Mucosa of rectum (tissue), 2 donors: ENCODE data around the gene SMIM44.
"Not testable (repeated sequence)": the region's sequence is repeated elsewhere in the genome, so short reads cannot be mapped to it uniquely, and the experiment has no call there.

Experiments
- H3K27ac ChIP-seq, 2 donors: one replicate each; pipeline ENCODE4 v1.7.0; 2013; ENCODE audit warnings: inconsistent platforms in 2 of 2, low read depth in 2 of 2, low read length in 2 of 2
- H3K27me3 ChIP-seq, 2 donors: one replicate each; pipeline ENCODE4 v1.7.0; 2013; ENCODE audit warnings: low read length in 2 of 2; ENCODE audit not compliant: control insufficient read depth in 2 of 2, insufficient read depth in 2 of 2
- H3K36me3 ChIP-seq, 2 donors: one replicate each; pipeline ENCODE4 v1.7.0; 2013; ENCODE audit warnings: low read length in 2 of 2; ENCODE audit not compliant: control insufficient read depth in 2 of 2, insufficient read depth in 2 of 2
- H3K4me1 ChIP-seq, 2 donors: one replicate each; pipeline ENCODE4 v1.7.0; 2013; ENCODE audit warnings: low read length in 2 of 2, mild to moderate bottlenecking in 1 of 2; ENCODE audit not compliant: control insufficient read depth in 2 of 2, insufficient read depth in 2 of 2
- H3K4me3 ChIP-seq, 2 donors: one replicate each; pipeline ENCODE4 v1.7.0; 2013; ENCODE audit warnings: low read length in 2 of 2
- H3K9ac ChIP-seq, 2 donors: one replicate each; pipeline ENCODE4 v1.7.0; 2013; ENCODE audit warnings: low read length in 2 of 2, low read depth in 1 of 2, mild to moderate bottlenecking in 1 of 2
- H3K9me3 ChIP-seq, 2 donors: one replicate each; pipeline ENCODE4 v1.7.0; 2013; ENCODE audit warnings: low read length in 2 of 2; ENCODE audit not compliant: control insufficient read depth in 2 of 2
- donor health status: healthy.
- donor health status: Normal muscosa, but diverticular disease.

The SMIM44 gene

GRCh38 chr19:3450796-3451411 lies 32.3 kb downstream of the SMIM44 start:
- H3K27me3 ChIP-seq = no peaks in the 10 kb centered on the region
- peak overlapping the region; percentile 29 to 32 for H3K27ac ChIP-seq
- no peak overlapping the region for H3K9ac ChIP-seq
- no peaks in the 10 kb centered on the region for H3K4me1 ChIP-seq
- H3K36me3 ChIP-seq = peaks cover 18 to 21% of the 10 kb centered on the region in 2 donors
- no peak overlapping the region for H3K4me3 ChIP-seq
- no peaks in the 10 kb centered on the region for H3K9me3 ChIP-seq

- Histone ChIP-seq H3K4me1 (no peaks in the 10 kb centered on the region), H3K27me3 (no peaks in the 10 kb centered on the region), H3K9ac (no peak overlapping the region), H3K4me3 (no peak overlapping the region), H3K9me3 (no peaks in the 10 kb centered on the region), H3K36me3 (peaks cover 14 to 18% of the 10 kb centered on the region in 2 donors), H3K27ac (no peak overlapping the region)
Observed at GRCh38 chr19:3448616-3449334, 34.5 kb downstream of the SMIM44 start.

GRCh38 chr19:3446657-3447056 lies 36.6 kb downstream of the SMIM44 start:
- H3K4me3 ChIP-seq, H3K27ac ChIP-seq, H3K9ac ChIP-seq, H3K9me3 ChIP-seq, H3K27me3 ChIP-seq, H3K4me1 ChIP-seq: not testable (repeated sequence)
- H3K36me3 ChIP-seq = peaks cover 6 to 11% of the 10 kb centered on the region in 2 donors

GRCh38 chr19:3444695-3445234 lies 38.5 kb downstream of the SMIM44 start:
- Histone ChIP-seq H3K9ac (no peak overlapping the region), H3K4me3 (no peak overlapping the region)

GRCh38 chr19:3443840-3444694 lies 39.2 kb downstream of the SMIM44 start:
- Histone ChIP-seq H3K9ac (no peak overlapping the region), H3K36me3 (peaks cover 9 to 11% of the 10 kb centered on the region in 2 donors)

More at GRCh38 chr19:3444695-3445234, 38.5 kb downstream of the SMIM44 start:
- Histone ChIP-seq H3K27me3 (no peaks in the 10 kb centered on the region), H3K27ac (no peak overlapping the region), H3K9me3 (no peaks in the 10 kb centered on the region), H3K36me3 (peaks cover 9 to 11% of the 10 kb centered on the region in 2 donors), H3K4me1 (no peaks in the 10 kb centered on the region)

GRCh38 chr19:3442487-3443071 lies 40.7 kb downstream of the SMIM44 start:
- Histone ChIP-seq H3K27ac (no peak overlapping the region), H3K27me3 (no peaks in the 10 kb centered on the region), H3K36me3 (peaks cover 8 to 12% of the 10 kb centered on the region in 2 donors), H3K4me1 (no peaks in the 10 kb centered on the region), H3K9ac (no peak overlapping the region), H3K9me3 (no peaks in the 10 kb centered on the region), H3K4me3 (no peak overlapping the region)

More at GRCh38 chr19:3443840-3444694, 39.2 kb downstream of the SMIM44 start:
- H3K27ac ChIP-seq = peak overlapping the region in 1 of 2 donors; percentile 15
- no peaks in the 10 kb centered on the region for H3K9me3 ChIP-seq
- no peak overlapping the region for H3K4me3 ChIP-seq
- no peaks in the 10 kb centered on the region for H3K4me1 ChIP-seq
- H3K27me3 ChIP-seq = no peaks in the 10 kb centered on the region

- Histone ChIP-seq H3K9me3 (no peaks in the 10 kb centered on the region), H3K27ac (no peak overlapping the region), H3K4me3 (no peak overlapping the region), H3K9ac (no peak overlapping the region), H3K4me1 (no peaks in the 10 kb centered on the region), H3K27me3 (no peaks in the 10 kb centered on the region), H3K36me3 (peaks cover 8 to 12% of the 10 kb centered on the region in 2 donors)
Observed at GRCh38 chr19:3441986-3442329, 41.3 kb downstream of the SMIM44 start.

GRCh38 chr19:3441089-3441985 lies 41.9 kb downstream of the SMIM44 start:
- no peak overlapping the region for H3K27ac ChIP-seq
- peaks cover 8 to 15% of the 10 kb centered on the region in 2 donors for H3K36me3 ChIP-seq
- H3K4me1 ChIP-seq = no peaks in the 10 kb centered on the region
- no peak overlapping the region for H3K9ac ChIP-seq
- no peak overlapping the region for H3K4me3 ChIP-seq
- H3K9me3 ChIP-seq = no peaks in the 10 kb centered on the region
- no peaks in the 10 kb centered on the region for H3K27me3 ChIP-seq

- H3K4me1 ChIP-seq = peaks cover 4% of the 10 kb centered on the region in 2 donors
Observed at GRCh38 chr19:3440082-3440481, 43.2 kb downstream of the SMIM44 start.

More at GRCh38 chr19:3440082-3440481, 43.2 kb downstream of the SMIM44 start:
- Histone ChIP-seq H3K27me3 (no peaks in the 10 kb centered on the region), H3K9ac (no peak overlapping the region), H3K4me3 (no peak overlapping the region), H3K9me3 (no peaks in the 10 kb centered on the region), H3K27ac (no peak overlapping the region), H3K36me3 (peaks cover 8 to 15% of the 10 kb centered on the region in 2 donors)
